Activated T-helper 1 cell treated with Interleukin-2 at 50 U/mL for 16 hours (primary cell): ENCODE data around the gene TCF4.

ENCODE experiments used
- DNase-seq: peaks from one replicate; pipeline ENCODE4 v3.0.0-alpha.2; 2020; ENCODE audit warnings: low read depth

The TCF4 gene

DNA sequence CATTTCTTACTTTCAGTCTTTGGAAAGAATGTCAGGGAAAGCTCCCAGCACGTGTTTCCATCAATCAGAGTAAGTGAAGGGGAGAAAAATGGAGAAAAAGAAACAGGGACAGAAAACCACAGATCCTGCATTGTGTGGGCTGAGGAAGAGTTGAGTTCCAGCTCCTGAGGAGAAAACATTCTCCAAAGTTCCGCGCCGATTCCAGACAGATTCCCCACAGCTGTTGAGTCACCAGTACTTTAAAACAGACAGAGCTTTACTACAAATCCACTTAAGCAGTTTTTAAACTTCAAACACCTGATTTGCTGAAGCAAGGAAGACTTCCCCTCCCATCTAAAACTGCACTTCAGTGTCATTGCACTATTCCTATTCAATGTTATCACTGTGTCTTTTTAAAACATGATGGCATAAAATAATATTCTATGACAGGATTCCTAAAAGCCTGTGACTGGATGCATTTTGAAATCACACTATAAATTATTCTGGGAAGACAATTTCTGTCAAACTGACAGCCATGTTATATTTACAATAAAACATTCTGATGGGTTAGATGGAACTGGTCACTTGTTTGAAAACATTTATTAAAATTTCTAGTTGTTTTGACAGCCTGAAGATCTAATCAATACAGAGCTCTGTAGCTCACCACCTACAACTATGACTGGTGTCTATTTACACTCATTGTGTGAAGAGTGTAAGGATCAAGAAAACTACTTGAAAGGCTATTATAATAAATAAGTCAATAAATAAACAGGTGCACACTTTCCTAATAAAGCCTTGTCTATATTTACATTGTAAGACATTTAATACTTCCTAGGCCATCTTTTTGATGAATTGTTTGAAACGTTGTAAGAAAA, 40.9 kb downstream of the TCF4 start:
- no peak for DNase-seq

GRCh38 chr18:55544014-55544413, 44.0 kb downstream of the TCF4 start:
- no peak for DNase-seq

GRCh38 chr18:55543130-55543704, 44.8 kb downstream of the TCF4 start:
- DNase-seq, result no peak

DNA sequence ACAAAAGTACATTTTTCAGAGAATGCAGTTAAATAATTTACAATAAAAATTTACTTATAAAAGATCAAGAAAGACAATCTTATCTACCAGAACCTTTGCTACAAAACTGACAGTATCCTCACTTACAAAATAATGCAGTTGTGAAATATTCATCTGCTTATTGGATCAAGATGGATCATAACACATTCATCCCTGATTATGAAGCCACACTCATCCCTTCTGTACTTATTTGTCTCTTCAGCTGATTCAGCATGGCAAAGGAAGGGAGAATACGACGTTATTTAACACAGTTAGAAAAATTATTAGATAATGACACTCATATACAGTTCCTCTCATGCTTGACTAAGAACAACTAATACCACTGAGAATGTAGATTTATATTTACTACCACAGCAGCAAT, 46.4 kb downstream of the TCF4 start:
- DNase-seq, result no peak

- no peak for DNase-seq
Observed at GRCh38 chr18:55539240-55539639, 48.8 kb downstream of the TCF4 start.

DNA sequence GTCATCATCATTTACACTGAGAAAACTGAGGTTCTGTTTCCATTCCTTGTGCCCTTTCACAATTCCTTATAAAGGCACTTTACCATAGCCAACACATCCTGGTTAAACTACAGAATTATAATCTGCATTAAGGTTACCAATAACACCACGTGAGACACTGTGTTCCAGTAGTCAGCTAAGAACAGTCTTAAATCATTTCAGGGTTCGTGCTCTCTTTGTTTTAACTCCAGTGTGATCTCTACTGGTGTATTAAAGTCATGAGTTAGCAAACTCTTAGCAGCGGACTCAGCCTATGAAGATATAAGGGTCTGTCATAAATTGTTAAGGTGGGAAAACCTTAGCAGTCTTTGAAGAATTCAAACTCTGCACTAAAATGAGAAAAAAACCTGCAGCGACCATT, 53.0 kb downstream of the TCF4 start:
- DNase-seq, result no peak

DNA sequence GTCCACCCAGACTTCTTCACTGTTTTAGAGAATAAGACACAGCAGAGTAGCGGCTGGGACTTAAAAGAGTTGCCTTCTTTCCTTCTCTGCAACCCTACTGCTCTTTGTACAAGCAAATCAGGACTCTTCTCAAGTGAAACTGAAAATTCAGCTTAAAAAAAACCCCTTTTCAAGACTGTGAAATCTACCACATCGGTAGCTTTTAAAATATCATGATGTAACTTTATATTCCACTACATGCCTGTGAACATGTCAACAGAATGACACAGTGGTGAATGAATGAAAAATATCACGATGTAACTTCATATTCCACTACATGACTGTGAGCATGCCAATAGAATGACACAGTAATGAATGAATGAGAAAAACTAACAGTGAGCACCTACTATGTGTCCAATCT, 53.4 kb downstream of the TCF4 start:
- DNase-seq, result no peak

DNA sequence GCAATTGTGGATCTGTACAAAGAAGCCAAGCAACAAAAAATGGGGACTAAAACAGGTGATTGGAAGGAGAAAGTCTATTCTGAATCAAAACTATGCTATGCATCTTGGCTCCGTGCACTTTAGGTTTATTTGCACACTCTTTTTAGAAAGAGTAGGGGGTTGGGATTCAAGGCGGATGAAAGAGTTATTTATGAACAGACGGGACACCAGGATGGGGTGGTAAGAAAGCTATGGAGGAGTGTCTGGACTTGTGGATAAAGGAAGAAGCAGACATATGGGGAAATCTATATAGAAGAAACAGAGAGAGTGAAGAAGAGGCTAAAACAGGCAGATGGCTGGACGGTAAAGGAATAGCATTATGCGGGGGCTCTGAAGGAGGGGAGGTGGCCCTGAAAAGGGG, 57.8 kb downstream of the TCF4 start:
- DNase-seq, result no peak

GRCh38 chr18:55529581-55529980, 58.4 kb downstream of the TCF4 start:
- DNase-seq, result no peak

DNA sequence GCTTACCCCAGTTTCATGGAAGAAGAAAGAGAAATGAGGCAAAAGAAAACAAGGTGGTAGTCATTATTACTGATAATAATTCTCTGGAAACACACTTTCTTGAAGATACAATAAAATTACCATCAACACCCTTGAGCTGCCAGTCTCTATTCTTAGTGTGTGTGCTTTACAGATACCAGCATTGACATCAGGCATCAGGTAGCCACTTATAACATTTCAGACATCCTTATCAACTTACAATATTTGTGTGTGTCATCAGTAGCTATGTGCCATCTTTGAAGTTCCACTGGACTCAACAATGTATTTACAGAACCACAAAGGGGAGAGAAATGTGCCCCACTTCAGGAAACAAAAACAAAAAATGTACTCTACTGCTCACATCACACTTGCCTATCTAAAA, 62.1 kb downstream of the TCF4 start:
- no peak for DNase-seq

GRCh38 chr18:55524353-55525073, 63.5 kb downstream of the TCF4 start:
- DNase-seq, result no peak

- DNase-seq, result no peak
Observed at GRCh38 chr18:55523001-55523400, 65.0 kb downstream of the TCF4 start.

GRCh38 chr18:55522011-55522410, 66.0 kb downstream of the TCF4 start:
- DNase-seq, result no peak

GRCh38 chr18:55517055-55517454, 70.9 kb downstream of the TCF4 start:
- no peak for DNase-seq

DNA sequence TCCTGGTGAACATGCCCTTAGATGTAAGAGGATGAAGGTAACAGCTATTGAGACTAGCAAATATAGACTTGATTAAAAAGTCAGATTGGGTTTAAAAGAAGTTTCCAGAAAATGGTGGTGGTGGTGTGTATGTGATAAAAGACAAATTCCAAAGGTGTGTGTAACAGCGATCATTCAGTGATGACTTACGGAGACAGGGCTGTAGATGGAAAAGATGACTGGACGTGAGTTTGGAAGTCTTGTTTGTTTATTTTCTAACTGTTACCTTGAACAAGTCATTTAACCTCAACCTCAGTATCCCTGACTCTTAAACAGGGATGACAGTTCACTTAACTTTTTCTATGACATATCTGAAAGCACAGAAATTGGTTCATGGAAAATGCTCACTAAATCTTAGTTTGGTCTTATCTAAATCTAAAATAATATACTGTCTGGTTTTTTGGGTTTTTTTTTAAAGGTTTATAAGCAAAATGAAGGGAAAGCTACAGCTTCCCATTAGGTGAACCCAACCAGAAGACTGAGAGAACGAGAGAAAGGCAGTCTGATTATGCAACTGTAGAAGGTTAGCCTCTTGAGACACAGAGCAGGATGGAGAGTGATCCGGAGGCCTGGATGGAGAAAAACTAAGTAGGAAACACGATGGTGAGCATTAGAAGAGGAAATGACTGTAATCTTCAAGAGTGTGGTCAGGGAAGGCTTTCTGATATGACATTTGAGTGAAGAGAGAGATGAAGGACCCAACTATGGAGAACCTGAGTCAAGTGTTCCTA, 71.9 kb downstream of the TCF4 start:
- DNase-seq, result no peak

GRCh38 chr18:55515214-55515613, 72.8 kb downstream of the TCF4 start:
- no peak for DNase-seq

DNA sequence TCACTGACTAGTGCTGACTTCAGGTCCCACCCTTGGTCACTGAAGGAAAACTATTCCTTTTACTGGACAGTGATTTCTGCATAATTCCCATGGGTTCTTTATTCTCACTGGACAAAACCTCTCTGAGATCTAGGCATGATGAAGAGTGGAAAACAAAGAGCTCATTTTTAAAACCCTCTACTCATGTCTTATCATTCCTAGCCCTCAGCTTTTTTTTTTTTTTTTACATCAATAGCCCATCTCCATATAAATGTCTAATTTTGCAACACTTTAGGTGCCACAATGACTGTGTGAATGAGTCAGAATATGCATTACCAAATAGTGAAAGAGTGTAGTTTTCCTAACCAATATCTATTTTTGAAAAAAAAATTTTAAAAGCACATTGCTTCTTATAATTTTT, 74.8 kb downstream of the TCF4 start:
- DNase-seq, result no peak

DNA sequence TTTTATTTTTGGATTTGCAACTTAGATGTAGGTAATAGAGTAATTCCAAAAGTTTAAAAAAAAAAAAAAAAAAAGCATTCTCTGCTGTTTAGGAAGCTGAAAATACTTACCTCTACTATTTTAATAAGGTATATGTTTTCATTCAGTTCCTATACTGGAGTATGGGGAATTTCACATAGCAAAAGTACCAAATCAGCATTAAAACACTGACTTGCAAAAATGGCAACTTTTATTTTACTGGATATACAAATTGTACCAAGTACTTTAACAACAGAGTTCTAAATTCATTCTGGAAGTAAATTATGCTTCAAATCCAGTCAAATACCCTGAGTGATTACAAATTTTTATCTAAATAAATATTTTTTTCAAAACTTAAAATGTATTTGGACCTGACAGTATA, 76.7 kb downstream of the TCF4 start:
- DNase-seq, result no peak

GRCh38 chr18:55510809-55511208, 77.2 kb downstream of the TCF4 start:
- DNase-seq, result no peak

DNA sequence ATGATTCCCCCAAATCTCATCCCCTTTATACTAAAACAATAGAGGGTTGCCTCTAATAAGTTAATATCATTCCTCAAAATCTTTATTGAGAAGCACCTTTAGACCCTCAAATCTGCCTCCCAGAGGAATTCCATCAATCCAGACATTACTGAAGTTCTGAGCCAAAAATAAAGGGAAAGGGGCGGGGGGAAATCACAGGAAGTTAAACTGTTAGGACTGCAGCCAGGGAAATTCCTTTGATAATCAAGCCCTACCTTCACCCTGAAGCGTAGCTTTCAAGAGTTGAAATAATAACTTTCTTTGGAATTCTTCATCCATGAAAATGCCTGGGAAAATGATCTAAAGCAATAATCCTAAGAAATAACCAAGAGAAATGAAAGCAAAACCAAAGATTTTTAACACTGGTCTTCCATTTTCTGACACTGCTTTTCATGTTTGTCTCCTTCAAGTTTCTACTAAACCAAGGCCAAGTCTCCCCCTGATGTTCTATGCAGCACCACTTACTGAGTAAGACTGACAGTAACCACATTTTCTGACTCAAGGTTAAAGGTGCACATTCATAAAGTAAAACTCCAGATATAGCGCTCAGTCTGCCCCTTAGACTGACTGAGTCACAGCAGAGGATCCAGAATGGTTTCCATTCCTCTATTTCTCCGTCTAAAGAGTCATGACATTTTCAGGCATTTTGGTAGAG, 78.2 kb downstream of the TCF4 start:
- DNase-seq, result no peak

- no peak for DNase-seq
Observed at GRCh38 chr18:55508651-55509050, 79.3 kb downstream of the TCF4 start.

DNA sequence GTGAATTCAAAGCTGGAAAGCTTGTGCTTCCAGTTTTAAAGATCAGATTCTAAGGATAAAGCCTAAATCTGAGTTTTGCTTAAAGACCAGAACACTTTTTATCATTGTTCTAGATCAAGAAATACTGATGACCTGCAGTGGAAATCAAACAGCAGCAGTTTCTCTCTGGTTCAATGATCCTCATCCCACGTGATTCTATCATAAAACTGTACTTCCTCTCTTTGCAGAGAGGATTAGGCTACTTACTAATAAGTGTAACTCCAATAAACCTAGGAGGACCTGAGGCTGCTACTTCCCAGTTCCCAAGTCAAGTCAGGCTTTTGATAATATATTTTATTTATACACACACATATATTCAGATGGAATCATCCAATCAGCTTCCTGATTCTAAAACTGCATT, 81.9 kb downstream of the TCF4 start:
- no peak for DNase-seq
